ENCODE data around the gene COA6.
A peak's percentile ranks its signal among the peaks of the same experiment; 100 is the strongest.
"Not testable (repeated sequence)": the region's sequence is repeated elsewhere in the genome, so short reads cannot be mapped to it uniquely, and the experiment has no call there.

Gene COA6

DNA sequence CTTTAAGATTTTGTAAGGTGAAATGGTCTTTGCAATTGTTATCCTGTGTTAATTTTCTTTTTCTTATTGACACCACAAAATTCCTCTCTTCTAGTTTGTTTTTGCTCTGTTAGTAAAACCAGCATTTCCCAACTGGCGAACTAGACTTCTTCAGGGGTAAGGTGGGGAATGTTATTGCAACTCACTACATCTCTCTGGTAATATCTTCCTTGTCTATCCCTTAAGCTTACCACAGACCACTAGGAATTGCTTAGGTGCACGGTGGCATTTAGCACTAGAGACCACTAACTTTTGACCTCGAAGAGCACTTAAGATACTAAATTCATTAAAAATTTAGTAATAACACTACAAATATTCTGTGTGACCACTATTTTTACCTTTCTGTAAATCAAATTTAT lies 4.2 kb upstream of the COA6 start:
- H3K4me3 ChIP-seq (ENCODE audit: low read depth, low read length), result no peak overlapping the region

GRCh38 chr1:234369784-234370183 lies 3.5 kb upstream of the COA6 start:
- H3K4me3 ChIP-seq (ENCODE audit: low read depth, low read length), result no peak overlapping the region

DNA sequence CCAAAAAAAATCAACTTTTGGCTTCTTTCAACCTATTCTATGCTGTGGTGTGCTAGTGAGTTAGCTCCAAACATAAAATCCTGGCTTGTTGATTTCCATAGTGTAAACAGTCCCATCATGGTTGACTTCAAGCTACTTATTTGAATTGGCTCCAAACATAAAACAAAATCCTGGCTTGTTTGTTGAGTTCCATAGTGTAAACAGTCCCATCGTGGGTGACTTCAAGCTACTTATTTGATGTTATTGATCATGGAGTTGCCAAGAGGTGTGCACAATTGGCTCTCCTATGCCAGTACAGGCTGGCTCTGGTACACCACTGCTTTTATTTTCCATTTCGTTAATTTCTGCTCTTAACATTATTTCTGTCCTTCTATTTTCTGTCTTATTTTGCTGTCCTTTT lies 1.8 kb upstream of the COA6 start:
- H3K4me3 ChIP-seq (ENCODE audit: low read depth, low read length), result no peak overlapping the region

GRCh38 chr1:234372011-234372757 lies 1.1 kb upstream of the COA6 start:
- H3K4me3 ChIP-seq (ENCODE audit: low read depth, low read length), result peak overlapping the region; percentile 88

- peak overlapping the region; percentile 88 for H3K4me3 ChIP-seq (ENCODE audit: low read depth, low read length)
These were observed 651 bp downstream of the COA6 start for GRCh38 chr1:234373959-234374254.

DNA sequence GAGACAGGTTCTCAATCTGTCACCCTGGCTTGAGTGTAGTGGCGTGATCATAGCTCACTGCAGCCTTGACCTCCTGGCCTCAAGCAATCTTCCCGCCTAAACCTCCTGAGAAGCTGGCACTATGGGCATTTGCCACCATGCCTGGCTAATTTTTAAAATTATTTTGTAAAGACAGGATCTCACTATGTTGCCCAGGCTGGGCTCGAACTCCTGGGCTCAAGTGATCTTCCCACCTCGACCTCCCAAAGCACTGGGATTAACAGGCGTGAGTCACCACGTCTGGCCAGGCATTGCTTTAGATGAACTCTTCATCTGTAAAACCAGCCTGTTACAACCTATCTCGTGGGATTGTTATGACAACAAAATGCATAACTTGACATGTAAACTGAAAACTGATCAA lies 2.4 kb downstream of the COA6 start:
- H3K4me3 ChIP-seq (ENCODE audit: low read depth, low read length), result no peak overlapping the region

DNA sequence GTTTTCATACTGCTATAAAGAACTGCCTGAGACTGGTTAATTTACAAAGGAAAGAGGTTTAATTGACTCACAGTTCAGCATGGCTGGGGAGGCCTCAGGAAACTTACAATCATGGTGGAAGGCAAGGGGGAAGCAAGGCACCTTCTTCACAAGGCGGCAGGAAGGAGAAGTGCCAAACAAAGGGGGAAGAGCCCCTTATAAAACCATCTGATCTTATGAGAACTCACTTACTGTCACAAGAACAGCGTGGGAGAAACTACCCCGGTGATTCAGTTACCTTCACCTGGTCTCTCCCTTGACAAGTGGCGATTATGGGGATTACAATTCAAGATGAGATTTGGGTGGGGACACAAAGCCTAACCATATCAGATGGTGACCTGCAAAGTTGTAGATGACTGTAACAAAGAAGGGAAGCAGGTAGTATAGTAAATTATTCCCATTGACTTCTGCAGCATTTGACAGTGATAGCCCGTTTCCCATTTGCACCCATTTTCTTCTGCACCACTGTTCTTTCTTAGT lies 6.4 kb downstream of the COA6 start:
- H3K4me3 ChIP-seq (ENCODE audit: low read depth, low read length), result not testable (repeated sequence)

DNA sequence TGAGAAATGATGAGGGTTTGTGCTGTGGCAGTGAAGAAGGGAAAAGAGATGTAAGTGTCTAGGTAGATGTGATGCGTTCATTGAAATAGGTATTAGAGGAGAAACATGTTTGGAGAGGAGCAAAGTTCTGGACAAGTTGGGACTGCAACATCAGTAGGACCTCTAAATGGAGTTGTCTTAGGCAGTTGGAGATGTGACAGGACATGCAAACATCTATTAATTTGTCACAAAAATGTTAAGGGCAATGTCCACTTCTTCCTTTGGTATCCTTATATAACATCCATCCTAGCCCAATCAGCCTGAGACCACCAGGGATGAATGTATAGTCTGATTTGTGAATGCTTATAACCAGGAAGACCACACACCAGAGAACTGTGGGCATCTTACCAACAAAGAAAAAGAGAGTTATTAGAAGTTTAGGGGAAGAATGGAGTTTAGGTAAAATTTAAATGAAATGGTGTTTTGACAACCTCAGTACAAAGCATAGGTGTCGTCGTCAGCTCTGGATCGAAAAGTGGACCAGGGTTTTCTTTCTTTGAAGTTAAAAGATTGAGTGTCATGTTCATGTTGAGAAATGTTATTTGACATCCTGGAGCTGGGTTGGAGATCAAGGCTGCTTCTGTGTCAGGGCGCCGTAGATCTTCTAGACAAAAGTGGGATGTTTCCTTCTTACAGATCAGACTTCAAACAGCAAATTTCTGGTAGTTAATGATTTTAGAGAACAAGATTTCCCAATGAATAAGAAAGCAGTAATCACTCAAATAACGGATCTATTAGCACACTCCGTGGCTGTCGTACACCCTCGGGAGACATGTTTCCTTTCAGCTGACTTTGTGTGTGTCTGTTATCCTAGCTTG lies 8.7 kb downstream of the COA6 start:
- H3K4me3 ChIP-seq (ENCODE audit: low read depth, low read length), result no peak overlapping the region

DNA sequence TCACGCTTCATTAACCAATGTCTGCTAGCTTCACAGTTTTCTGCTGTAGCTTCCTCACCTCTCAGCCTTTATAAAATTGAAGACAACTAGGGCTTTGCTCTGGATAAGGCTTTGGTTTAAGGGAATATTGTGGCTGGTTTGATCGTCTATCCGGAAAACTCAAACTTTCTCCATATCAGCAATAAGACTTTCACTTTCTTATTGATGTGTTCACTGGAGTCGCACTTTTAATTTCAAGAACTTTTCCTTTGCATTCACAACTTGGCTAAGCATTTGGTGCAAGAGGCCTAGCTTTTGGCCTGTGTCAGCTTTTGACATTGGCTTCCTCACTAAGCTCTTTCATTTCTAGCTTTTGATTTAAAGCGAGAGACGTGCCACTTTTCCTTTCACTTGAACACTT lies 12.9 kb downstream of the COA6 start:
- no peak overlapping the region for H3K4me3 ChIP-seq (ENCODE audit: low read depth, low read length)

- H3K4me3 ChIP-seq (ENCODE audit: low read depth, low read length), result no peak overlapping the region
These were observed 14.8 kb downstream of the COA6 start for GRCh38 chr1:234388094-234388493.

GRCh38 chr1:234393190-234393589 lies 19.9 kb downstream of the COA6 start:
- H3K4me3 ChIP-seq (ENCODE audit: low read depth, low read length), result no peak overlapping the region

- no peak overlapping the region for H3K4me3 ChIP-seq (ENCODE audit: low read depth, low read length)
These were observed 22.0 kb downstream of the COA6 start for GRCh38 chr1:234395297-234395696.

- H3K4me3 ChIP-seq (ENCODE audit: low read depth, low read length), result no peak overlapping the region
These were observed 22.8 kb downstream of the COA6 start for GRCh38 chr1:234396092-234396491.

GRCh38 chr1:234396871-234397270 lies 23.6 kb downstream of the COA6 start:
- no peak overlapping the region for H3K4me3 ChIP-seq (ENCODE audit: low read depth, low read length)

DNA sequence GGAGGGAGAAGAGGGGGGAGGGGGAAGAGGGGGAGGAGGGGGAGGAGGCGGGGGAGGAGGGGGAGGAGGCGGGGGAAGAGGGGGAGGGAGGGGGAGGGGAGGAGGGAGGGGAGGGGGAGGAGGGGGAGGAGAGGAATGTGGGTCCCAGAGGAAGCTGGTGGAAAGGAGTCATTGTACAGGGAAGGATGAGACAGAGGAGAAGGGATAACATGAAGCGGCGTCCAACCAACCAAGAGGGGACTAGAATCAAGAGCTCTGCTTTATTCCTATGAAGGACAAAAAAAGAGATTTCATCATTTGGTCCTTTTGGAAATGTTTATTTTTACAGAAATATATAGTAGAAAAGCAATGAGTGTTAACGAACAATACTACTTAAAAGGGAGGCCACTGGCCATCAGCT lies 24.5 kb downstream of the COA6 start:
- H3K4me3 ChIP-seq (ENCODE audit: low read depth, low read length), result no peak overlapping the region

DNA sequence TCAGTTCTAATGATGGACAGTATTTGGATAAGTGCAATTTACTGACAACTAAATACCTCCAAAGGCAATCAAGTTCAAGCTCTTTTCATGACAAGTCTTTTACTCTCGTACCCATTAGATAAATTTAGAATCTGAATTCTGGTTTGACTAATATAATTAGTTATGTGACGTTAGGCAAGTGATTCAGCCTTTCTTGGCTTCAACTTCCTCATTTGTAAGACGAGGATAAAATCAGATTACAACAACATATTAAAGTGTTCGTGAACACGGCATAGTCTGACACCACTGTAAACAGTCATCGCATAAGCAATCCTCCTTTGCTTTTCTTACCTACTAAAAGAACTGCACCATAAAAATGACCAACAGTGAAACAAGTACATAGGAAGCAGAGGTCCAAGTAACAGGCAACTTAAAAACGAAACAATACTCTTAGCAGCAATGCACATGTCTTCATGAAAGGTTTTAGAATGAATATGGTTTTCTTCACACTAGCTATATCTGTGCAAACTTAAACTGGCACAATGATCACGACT lies 25.7 kb downstream of the COA6 start:
- H3K4me3 ChIP-seq (ENCODE audit: low read depth, low read length), result no peak overlapping the region

- H3K4me3 ChIP-seq (ENCODE audit: low read depth, low read length), result not testable (repeated sequence)
These were observed 26.3 kb downstream of the COA6 start for GRCh38 chr1:234399515-234399914.

DNA sequence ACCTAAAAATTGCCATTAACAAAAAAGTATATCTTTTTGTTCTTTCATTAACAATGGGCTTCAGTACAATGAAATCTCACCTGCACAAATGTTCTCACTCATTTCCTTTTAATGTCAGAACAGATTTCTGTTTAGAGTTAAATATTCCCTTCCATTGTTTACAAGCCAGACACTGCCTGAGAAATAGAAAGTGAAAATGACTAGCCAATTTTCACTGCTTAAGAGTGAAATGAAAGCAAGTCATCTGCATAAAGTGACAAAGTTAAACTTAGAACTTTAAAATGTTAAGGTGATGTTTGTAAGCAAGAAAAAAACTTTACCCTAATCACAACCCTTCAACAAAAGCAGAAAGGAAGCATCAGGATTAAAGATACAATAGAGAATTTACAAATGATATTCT lies 27.5 kb downstream of the COA6 start:
- H3K4me3 ChIP-seq (ENCODE audit: low read depth, low read length), result no peak overlapping the region

GRCh38 chr1:234401658-234402057 lies 28.4 kb downstream of the COA6 start:
- H3K4me3 ChIP-seq (ENCODE audit: low read depth, low read length), result no peak overlapping the region

DNA sequence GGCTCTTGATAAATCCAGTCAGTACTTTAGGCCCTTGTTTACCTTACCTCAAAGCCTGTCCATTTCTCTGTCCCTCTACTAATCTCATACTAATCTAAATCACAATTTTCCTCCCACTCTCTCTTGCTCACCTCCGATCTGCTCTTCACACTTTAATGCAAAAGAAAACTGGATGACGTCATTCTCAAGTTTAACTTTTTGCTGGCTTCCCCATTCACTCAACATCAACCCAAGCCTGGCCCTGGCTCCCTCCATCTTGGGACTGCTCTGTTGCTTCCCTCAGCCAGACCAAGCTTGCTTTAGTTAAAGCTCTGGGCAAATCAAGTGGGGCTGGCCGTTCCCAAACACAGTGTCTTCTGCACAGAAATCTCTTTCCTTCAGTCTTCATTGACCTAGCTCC lies 29.7 kb downstream of the COA6 start:
- no peak overlapping the region for H3K4me3 ChIP-seq (ENCODE audit: low read depth, low read length)

GRCh38 chr1:234405676-234406075 lies 32.4 kb downstream of the COA6 start:
- H3K4me3 ChIP-seq (ENCODE audit: low read depth, low read length), result no peak overlapping the region

DNA sequence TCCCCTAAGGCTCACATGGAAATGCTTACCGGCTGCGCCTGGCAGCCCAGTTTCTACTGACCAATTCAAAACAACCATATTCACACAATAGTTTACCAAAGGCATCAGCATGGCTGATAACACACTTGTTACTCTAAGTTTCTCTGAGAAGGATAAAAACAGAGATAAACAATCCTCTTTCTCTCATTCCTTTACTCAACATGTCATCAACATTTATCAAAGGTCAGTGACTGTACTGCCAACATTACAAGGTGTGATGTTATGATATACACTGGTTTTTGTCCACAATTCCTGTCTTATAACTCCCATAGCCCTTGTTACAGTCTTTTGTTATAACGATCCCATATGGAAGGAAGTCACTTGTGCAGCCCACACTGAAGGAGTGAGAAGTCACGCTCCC lies 33.6 kb downstream of the COA6 start:
- no peak overlapping the region for H3K4me3 ChIP-seq (ENCODE audit: low read depth, low read length)
